ENCODE data around the gene RNF34.

Gene RNF34

DNA sequence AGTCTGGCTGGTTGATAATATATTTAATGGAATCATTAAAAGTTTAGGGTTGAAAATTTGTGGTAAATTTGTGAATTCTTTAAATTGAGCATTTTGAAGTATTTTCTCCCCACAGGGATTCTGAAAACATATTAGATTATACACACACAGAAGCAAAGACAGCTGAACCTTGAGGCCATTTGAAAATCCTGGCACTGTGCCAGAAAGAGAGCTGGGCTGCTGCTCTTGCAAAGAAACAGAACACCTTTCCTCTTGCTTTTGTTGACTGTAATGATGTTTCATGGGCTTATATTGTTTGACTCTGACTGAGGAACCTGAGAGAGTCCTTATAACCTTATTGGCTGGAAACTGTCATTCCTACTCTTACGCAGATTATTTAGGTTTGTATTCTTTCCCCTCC lies 4.8 kb downstream of the RNF34 start:
- ChIA-PET CTCF (interaction anchor here (0.9 to 4.3 kb wide), 6 partner anchors 13 to 76 kb away, joined by 3 to 20 read pairs (median 4); no protein-coding TSS in a partner anchor), POLR2A (no interaction called here)
- no peak for DNase-seq (ENCODE audit: extremely low spot score)
- TF ChIP-seq, protein P1, sequence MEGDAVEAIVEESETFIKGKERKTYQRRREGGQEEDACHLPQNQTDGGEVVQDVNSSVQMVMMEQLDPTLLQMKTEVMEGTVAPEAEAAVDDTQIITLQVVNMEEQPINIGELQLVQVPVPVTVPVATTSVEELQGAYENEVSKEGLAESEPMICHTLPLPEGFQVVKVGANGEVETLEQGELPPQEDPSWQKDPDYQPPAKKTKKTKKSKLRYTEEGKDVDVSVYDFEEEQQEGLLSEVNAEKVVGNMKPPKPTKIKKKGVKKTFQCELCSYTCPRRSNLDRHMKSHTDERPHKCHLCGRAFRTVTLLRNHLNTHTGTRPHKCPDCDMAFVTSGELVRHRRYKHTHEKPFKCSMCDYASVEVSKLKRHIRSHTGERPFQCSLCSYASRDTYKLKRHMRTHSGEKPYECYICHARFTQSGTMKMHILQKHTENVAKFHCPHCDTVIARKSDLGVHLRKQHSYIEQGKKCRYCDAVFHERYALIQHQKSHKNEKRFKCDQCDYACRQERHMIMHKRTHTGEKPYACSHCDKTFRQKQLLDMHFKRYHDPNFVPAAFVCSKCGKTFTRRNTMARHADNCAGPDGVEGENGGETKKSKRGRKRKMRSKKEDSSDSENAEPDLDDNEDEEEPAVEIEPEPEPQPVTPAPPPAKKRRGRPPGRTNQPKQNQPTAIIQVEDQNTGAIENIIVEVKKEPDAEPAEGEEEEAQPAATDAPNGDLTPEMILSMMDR (IDR thresholded peaks at IDR 0.05; ENCODE audit: control extremely low read depth, extremely low read depth, low read depth, missing control alignments): no peak

DNA sequence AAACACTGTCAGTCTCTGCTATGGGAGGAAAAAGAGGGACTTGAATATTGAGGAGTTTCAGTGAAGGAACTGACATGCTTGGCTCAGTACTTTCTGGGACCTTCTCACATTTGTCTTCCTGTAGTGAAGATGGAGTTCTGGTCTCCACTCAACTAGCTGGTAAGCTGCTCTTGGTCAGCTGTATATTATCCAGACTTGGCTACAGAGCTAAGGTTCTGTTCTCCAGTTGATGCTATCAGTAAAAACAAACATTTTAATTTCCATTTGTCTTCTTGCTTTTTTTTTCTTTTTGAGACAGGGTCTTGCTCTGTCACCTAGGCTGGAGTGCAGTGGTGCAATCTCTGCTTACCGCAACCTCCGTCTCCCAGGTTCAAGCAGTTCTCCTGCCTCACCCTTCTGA lies 5.3 kb downstream of the RNF34 start:
- ChIA-PET POLR2A (no interaction called here), CTCF (interaction anchor here (0.8 to 4.3 kb wide), 5 partner anchors 10 to 77 kb away, joined by 3 to 20 read pairs (median 3); no protein-coding TSS in a partner anchor)
- no peak for DNase-seq (ENCODE audit: extremely low spot score)
- TF ChIP-seq, protein P1 (IDR thresholded peaks at IDR 0.05; ENCODE audit: control extremely low read depth, extremely low read depth, low read depth, missing control alignments): no peak

DNA sequence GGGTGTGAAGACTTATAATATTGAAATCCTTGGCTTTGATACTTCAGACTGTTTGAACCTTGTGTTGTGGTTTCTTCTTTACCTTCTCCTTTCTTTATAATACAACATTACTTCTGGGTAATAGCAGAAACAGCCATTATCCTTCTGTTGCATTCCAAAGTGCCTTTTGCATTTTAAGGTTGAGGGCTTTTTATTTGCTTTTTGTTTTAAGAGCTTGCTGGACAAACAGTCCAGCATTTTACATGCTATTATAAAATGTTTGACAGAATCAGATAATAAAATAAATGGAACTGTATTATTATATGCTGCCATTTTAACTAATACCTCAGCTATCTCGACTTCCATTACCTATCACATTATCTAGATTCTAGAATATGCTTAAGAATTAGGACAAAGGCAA lies 14.0 kb downstream of the RNF34 start:
- ChIA-PET CTCF (interaction anchor here (0.6 to 1.5 kb wide), 3 partner anchors 12 to 267 kb away, joined by 3 to 4 read pairs (median 3); no protein-coding TSS in a partner anchor), POLR2A (interaction anchor here (0.6 kb wide), 1 partner anchor 1019 kb away, joined by 5 read pairs; no protein-coding TSS in a partner anchor)
- TF ChIP-seq, protein P1 (IDR thresholded peaks at IDR 0.05; ENCODE audit: control extremely low read depth, extremely low read depth, low read depth, missing control alignments): no peak
- no peak for DNase-seq (ENCODE audit: extremely low spot score)

DNA sequence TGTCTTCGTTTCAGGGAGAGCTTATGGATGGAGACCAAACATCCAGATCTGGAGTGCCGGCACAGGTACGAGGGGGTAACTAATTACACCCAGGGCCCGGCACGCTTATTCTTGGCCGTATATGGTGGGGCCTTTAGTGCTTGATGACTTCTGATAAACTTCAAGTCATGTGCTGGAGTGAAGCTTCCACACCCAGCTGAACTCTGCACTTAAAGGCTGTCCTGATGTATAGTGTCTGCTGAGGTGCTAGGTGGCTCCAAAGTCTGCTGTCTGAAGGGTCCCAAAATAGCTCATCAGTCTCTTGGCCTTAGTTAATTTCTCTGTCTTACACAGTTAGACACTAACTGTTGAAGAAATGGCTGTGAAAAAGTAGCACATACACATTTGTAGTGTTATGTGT lies 17.9 kb downstream of the RNF34 start:
- POLR2A ChIA-PET: interaction anchor here (1.3 kb wide), 1 partner anchor 10 kb away, joined by 3 read pairs; no protein-coding TSS in a partner anchor
- TF ChIP-seq, protein P1 (IDR thresholded peaks at IDR 0.05; ENCODE audit: control extremely low read depth, extremely low read depth, low read depth, missing control alignments): no peak
- DNase-seq (ENCODE audit: extremely low spot score): no peak
- CTCF ChIA-PET: interaction anchor here (0.9 to 1.5 kb wide), 3 partner anchors 12 to 28 kb away, joined by 3 to 4 read pairs (median 3); no protein-coding TSS in a partner anchor

DNA sequence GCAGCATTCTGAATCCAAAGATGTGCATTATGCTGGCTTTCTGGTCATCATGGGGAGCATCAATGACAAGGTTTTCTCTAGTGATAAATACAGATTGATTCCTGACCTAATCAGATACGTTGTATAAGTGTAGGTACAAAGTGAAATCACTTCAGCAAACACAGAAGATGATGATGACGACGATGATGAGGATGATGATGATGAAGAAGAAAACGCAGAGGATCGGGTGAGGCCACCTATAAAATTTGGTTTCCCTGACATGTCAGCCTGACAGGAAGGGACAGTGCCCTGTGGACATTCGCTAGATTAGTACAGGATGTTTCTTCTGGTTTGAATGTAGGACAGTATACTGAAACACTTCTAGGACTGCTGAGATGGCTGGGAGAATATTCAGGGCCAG lies 20.2 kb downstream of the RNF34 start:
- CTCF ChIA-PET: interaction anchor here (0.9 to 1.2 kb wide), 3 partner anchors 74 to 97 kb away, joined by 3 read pairs; no protein-coding TSS in a partner anchor
- POLR2A ChIA-PET: no interaction called here
- TF ChIP-seq, protein P1 (IDR thresholded peaks at IDR 0.05; ENCODE audit: control extremely low read depth, extremely low read depth, low read depth, missing control alignments): no peak
- no peak for DNase-seq (ENCODE audit: extremely low spot score)

DNA sequence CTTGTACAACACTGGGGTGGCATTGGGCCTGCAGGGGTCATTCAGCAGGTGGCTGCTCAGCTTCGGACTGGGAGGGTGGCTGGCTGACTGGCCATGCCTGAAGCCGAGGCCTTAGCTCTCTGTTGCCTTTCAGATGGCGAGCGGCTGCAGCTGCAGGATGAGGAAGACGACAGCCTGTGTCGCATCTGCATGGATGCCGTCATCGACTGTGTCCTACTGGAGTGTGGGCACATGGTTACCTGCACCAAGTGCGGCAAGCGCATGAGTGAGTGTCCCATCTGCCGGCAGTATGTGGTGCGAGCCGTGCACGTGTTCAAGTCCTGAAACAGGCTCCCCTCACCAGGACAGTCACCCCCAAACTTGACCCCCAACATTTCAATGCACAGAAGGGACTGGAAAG lies 23.3 kb downstream of the RNF34 start:
- ChIA-PET CTCF (interaction anchor here (1.0 to 4.8 kb wide), 7 partner anchors 10 to 32 kb away, joined by 3 to 35 read pairs (median 5); no protein-coding TSS in a partner anchor), POLR2A (no interaction called here)
- TF ChIP-seq, protein P1 (IDR thresholded peaks at IDR 0.05; ENCODE audit: control extremely low read depth, extremely low read depth, low read depth, missing control alignments): no peak
- no peak for DNase-seq (ENCODE audit: extremely low spot score)

All from GM10248 (cell line).